HEK293 (cell line): ENCODE data around the gene SLC26A11.

Source experiments
- GLIS1 ChIP-seq: fragments of 450-650 bp; formaldehyde crosslinking; IDR thresholded peaks from 2 replicates; pipeline ENCODE4 v1.5.1; 2016; ENCODE audit warnings: missing biosample characterization, missing genetic modification characterization
- MYNN ChIP-seq: fragments of 450-650 bp; formaldehyde crosslinking; IDR thresholded peaks from 2 replicates; pipeline ENCODE4 v1.5.1; 2016; ENCODE audit warnings: missing biosample characterization, missing genetic modification characterization, borderline replicate concordance
- MZF1 ChIP-seq: fragments of 450-650 bp; formaldehyde crosslinking; IDR thresholded peaks from 2 replicates; pipeline ENCODE4 v1.5.1; 2017; ENCODE audit warnings: missing biosample characterization, missing genetic modification characterization, borderline replicate concordance
- REST ChIP-seq: fragments of 450-650 bp; formaldehyde crosslinking; IDR thresholded peaks from 2 replicates; pipeline ENCODE4 v1.5.1; 2016; ENCODE audit warnings: missing biosample characterization, missing genetic modification characterization
- ZBTB1 ChIP-seq: fragments of 450-650 bp; formaldehyde crosslinking; IDR thresholded peaks from 2 replicates; pipeline ENCODE4 v1.5.1; 2016; ENCODE audit warnings: missing biosample characterization, missing genetic modification characterization
- ZFP37 ChIP-seq: fragments of 450-650 bp; formaldehyde crosslinking; IDR thresholded peaks from 2 replicates; pipeline ENCODE4 v1.5.1; 2016; ENCODE audit warnings: missing biosample characterization, missing genetic modification characterization
- ZNF138 ChIP-seq: fragments of 450-650 bp; formaldehyde crosslinking; IDR thresholded peaks from 2 replicates; pipeline ENCODE4 v1.5.1; 2016; ENCODE audit warnings: missing biosample characterization, missing genetic modification characterization, borderline replicate concordance
- ZNF747 ChIP-seq: fragments of 450-650 bp; formaldehyde crosslinking; IDR thresholded peaks from 2 replicates; pipeline ENCODE4 v1.5.1; 2016; ENCODE audit warnings: missing biosample characterization, missing genetic modification characterization
- ZSCAN23 ChIP-seq: fragments of 450-650 bp; formaldehyde crosslinking; IDR thresholded peaks from 2 replicates; pipeline ENCODE4 v1.5.1; 2016; ENCODE audit warnings: missing biosample characterization, missing genetic modification characterization
- TF ChIP-seq, protein P1 (sequence below): fragments of 450-650 bp; formaldehyde crosslinking; IDR thresholded peaks from 2 replicates; pipeline ENCODE4 v1.5.1; 2016; ENCODE audit warnings: missing biosample characterization, missing genetic modification characterization
- TF ChIP-seq, protein P2 (sequence below): fragments of 450-650 bp; formaldehyde crosslinking; IDR thresholded peaks from 2 replicates; pipeline ENCODE4 v1.5.1; 2017; ENCODE audit warnings: missing biosample characterization, missing genetic modification characterization
- TF ChIP-seq, protein P3 (sequence below): fragments of 450-650 bp; formaldehyde crosslinking; IDR thresholded peaks from 2 replicates; pipeline ENCODE4 v1.5.1; 2016; ENCODE audit warnings: missing biosample characterization, missing genetic modification characterization

DNA sequence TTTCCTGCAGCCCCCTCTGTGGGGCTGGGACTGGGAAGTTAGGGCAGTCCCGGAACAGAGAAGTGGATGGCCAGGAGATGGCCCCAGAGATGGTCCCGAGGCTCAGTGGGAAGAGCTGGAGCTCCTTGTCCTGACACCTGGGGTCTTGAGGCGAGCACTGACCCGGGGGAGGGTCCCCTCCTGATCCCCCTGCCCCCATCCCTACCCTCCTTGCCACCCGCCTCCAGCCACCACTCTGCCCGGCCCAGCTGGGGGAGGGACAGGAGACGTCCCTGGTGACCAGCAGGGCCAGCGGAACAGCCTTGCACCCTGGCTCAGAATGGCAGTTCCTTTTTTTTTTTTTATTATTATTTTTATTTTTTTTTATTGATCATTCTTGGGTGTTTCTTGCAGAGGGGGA lies 26.5 kb downstream of the SLC26A11 start:
- TF ChIP-seq, protein P1, sequence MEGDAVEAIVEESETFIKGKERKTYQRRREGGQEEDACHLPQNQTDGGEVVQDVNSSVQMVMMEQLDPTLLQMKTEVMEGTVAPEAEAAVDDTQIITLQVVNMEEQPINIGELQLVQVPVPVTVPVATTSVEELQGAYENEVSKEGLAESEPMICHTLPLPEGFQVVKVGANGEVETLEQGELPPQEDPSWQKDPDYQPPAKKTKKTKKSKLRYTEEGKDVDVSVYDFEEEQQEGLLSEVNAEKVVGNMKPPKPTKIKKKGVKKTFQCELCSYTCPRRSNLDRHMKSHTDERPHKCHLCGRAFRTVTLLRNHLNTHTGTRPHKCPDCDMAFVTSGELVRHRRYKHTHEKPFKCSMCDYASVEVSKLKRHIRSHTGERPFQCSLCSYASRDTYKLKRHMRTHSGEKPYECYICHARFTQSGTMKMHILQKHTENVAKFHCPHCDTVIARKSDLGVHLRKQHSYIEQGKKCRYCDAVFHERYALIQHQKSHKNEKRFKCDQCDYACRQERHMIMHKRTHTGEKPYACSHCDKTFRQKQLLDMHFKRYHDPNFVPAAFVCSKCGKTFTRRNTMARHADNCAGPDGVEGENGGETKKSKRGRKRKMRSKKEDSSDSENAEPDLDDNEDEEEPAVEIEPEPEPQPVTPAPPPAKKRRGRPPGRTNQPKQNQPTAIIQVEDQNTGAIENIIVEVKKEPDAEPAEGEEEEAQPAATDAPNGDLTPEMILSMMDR (tag by site-specific recombination): no peak
- TF ChIP-seq, protein P2, sequence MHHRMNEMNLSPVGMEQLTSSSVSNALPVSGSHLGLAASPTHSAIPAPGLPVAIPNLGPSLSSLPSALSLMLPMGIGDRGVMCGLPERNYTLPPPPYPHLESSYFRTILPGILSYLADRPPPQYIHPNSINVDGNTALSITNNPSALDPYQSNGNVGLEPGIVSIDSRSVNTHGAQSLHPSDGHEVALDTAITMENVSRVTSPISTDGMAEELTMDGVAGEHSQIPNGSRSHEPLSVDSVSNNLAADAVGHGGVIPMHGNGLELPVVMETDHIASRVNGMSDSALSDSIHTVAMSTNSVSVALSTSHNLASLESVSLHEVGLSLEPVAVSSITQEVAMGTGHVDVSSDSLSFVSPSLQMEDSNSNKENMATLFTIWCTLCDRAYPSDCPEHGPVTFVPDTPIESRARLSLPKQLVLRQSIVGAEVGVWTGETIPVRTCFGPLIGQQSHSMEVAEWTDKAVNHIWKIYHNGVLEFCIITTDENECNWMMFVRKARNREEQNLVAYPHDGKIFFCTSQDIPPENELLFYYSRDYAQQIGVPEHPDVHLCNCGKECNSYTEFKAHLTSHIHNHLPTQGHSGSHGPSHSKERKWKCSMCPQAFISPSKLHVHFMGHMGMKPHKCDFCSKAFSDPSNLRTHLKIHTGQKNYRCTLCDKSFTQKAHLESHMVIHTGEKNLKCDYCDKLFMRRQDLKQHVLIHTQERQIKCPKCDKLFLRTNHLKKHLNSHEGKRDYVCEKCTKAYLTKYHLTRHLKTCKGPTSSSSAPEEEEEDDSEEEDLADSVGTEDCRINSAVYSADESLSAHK (tag by site-specific recombination): no peak
- no peak for TF ChIP-seq GLIS1
- no peak for TF ChIP-seq ZBTB1 (tag by site-specific recombination)
- TF ChIP-seq REST: no peak
- no peak for TF ChIP-seq ZNF747 (tag by site-specific recombination)
- TF ChIP-seq MZF1 (tag by site-specific recombination): no peak
- TF ChIP-seq ZNF138 (tag by site-specific recombination): no peak
- TF ChIP-seq, protein P3, sequence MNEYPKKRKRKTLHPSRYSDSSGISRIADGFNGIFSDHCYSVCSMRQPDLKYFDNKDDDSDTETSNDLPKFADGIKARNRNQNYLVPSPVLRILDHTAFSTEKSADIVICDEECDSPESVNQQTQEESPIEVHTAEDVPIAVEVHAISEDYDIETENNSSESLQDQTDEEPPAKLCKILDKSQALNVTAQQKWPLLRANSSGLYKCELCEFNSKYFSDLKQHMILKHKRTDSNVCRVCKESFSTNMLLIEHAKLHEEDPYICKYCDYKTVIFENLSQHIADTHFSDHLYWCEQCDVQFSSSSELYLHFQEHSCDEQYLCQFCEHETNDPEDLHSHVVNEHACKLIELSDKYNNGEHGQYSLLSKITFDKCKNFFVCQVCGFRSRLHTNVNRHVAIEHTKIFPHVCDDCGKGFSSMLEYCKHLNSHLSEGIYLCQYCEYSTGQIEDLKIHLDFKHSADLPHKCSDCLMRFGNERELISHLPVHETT (tag by site-specific recombination): no peak
- TF ChIP-seq ZSCAN23: no peak
- TF ChIP-seq ZFP37 (tag by site-specific recombination): no peak
- no peak for TF ChIP-seq MYNN (tag by site-specific recombination)
